A673 (cell line): ENCODE results near the gene USP16. TPM values are rescaled to one million over a fixed set of nuclear protein-coding genes. Genes with fewer than 3 reads are reported as not detected.

ENCODE experiments used
- BruUV-seq: library from RNA; stranded (reverse); fragments of 400-500 nt; replicated peaks from 2 replicates; lab custom pipeline; 2021; lab: Mats Ljungman, UMichigan
- CTCF ChIA-PET: fragments of 300-600 bp; sonication (Branson Sonifier 250); formaldehyde crosslinking; loops from one replicate; lab custom pipeline; 2022; ENCODE audit warnings: antibody characterized with exemption; lab: Charles Lee
- POLR2A ChIA-PET: fragments of 300-600 bp; sonication (Branson Sonifier 250); formaldehyde crosslinking; loops from one replicate; lab custom pipeline; 2022; ENCODE audit warnings: antibody characterized with exemption; ENCODE audit not compliant: low non-redundant PET; lab: Charles Lee
- DNase-seq: peaks from one replicate; pipeline ENCODE4 v3.0.0-alpha.2; 2015; ENCODE audit warnings: low spot score
- H3K27ac ChIP-seq: fragments of 200-600 bp; sonication (generic); 2 replicates; pipeline ENCODE4 v1.5.1; 2016; ENCODE audit warnings: mixed run types, low read depth, mild to moderate bottlenecking, mixed read lengths, antibody characterized with exemption, low read length; ENCODE audit not compliant: poor library complexity, severe bottlenecking
- H3K27me3 ChIP-seq: fragments of 200-600 bp; sonication (generic); replicated peaks from 2 replicates; pipeline ENCODE4 v1.6.1; 2017; ENCODE audit warnings: mixed run types, low read depth, mild to moderate bottlenecking, mixed read lengths, antibody characterized with exemption, low read length; ENCODE audit not compliant: insufficient read depth, poor library complexity
- H3K36me3 ChIP-seq: fragments of 200-600 bp; sonication (generic); 2 replicates; pipeline ENCODE4 v1.6.1; 2016; ENCODE audit warnings: mixed run types, mild to moderate bottlenecking, mixed read lengths, antibody characterized with exemption, low read length; ENCODE audit not compliant: insufficient read depth, poor library complexity, severe bottlenecking
- H3K4me1 ChIP-seq: fragments of 200-600 bp; sonication (generic); 2 replicates; pipeline ENCODE4 v1.6.1; 2017; ENCODE audit warnings: mixed run types, mild to moderate bottlenecking, mixed read lengths, antibody characterized with exemption, low read length; ENCODE audit not compliant: insufficient read depth, poor library complexity, severe bottlenecking
- H3K4me3 ChIP-seq: fragments of 200-600 bp; sonication (generic); 2 replicates; pipeline ENCODE4 v1.5.1; 2016; ENCODE audit warnings: low read depth, mixed run types, mild to moderate bottlenecking, mixed read lengths, low read length; ENCODE audit not compliant: poor library complexity, severe bottlenecking
- H3K9me3 ChIP-seq: fragments of 200-600 bp; sonication (generic); 2 replicates; pipeline ENCODE4 v1.6.1; 2016; ENCODE audit warnings: mixed run types, low read depth, mild to moderate bottlenecking, mixed read lengths, antibody characterized with exemption, low read length; ENCODE audit not compliant: poor library complexity, severe bottlenecking
- EZH2 ChIP-seq: fragments of 200-600 bp; sonication (generic); IDR thresholded peaks from 2 replicates; pipeline ENCODE4 v1.6.1; 2017; ENCODE audit warnings: borderline replicate concordance, low read depth, mild to moderate bottlenecking, mixed read lengths, antibody characterized with exemption, low read length; ENCODE audit not compliant: poor library complexity, severe bottlenecking
- intact Hi-C: fragments of 100-400 bp; cut with micrococcal nuclease; formaldehyde crosslinking; loops from one replicate; pipeline ENCODE4 v1.10.0; 2022; ENCODE audit not compliant: unreplicated experiment
- total RNA-seq: library from RNA; stranded (reverse); gene quantifications from 2 replicates; pipeline ENCODE4 v1.2.3, GENCODE V29; 2021
- TF ChIP-seq, protein P1 (sequence below): fragments of 300-800, 200-600 bp; sonication (generic); conservative IDR thresholded peaks from 2 replicates; pipeline ENCODE4 v1.5.1; 2017; ENCODE audit warnings: low read depth, mild to moderate bottlenecking, antibody characterized with exemption, low read length, moderate library complexity, mixed read lengths

USP16 gene
- total RNA-seq, 1 experiment from 2014 or later = 40.6 TPM

GRCh38 chr21:29077651-29078090, 53.2 kb downstream of the USP16 start:
- Histone ChIP-seq H3K27me3 (no peaks in the 10 kb centered on the region), H3K27ac (peak overlapping the region; percentile 70), H3K4me1 (peaks cover 14% of the 10 kb centered on the region), H3K4me3 (peak overlapping the region; percentile 34), H3K9me3 (no peaks in the 10 kb centered on the region), H3K36me3 (no peaks in the 10 kb centered on the region)
- DNase-seq = peak; percentile 58
- TF ChIP-seq, protein P1, sequence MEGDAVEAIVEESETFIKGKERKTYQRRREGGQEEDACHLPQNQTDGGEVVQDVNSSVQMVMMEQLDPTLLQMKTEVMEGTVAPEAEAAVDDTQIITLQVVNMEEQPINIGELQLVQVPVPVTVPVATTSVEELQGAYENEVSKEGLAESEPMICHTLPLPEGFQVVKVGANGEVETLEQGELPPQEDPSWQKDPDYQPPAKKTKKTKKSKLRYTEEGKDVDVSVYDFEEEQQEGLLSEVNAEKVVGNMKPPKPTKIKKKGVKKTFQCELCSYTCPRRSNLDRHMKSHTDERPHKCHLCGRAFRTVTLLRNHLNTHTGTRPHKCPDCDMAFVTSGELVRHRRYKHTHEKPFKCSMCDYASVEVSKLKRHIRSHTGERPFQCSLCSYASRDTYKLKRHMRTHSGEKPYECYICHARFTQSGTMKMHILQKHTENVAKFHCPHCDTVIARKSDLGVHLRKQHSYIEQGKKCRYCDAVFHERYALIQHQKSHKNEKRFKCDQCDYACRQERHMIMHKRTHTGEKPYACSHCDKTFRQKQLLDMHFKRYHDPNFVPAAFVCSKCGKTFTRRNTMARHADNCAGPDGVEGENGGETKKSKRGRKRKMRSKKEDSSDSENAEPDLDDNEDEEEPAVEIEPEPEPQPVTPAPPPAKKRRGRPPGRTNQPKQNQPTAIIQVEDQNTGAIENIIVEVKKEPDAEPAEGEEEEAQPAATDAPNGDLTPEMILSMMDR = no peak
- no peak for TF ChIP-seq EZH2
- intact Hi-C loops = no loop called here
- ChIA-PET CTCF (interaction anchor here (1.2 kb wide), 1 partner anchor 299 kb away, joined by 4 read pairs; no protein-coding TSS in a partner anchor), POLR2A (no interaction called here)
- no TSS peak for BruUV-seq

DNA sequence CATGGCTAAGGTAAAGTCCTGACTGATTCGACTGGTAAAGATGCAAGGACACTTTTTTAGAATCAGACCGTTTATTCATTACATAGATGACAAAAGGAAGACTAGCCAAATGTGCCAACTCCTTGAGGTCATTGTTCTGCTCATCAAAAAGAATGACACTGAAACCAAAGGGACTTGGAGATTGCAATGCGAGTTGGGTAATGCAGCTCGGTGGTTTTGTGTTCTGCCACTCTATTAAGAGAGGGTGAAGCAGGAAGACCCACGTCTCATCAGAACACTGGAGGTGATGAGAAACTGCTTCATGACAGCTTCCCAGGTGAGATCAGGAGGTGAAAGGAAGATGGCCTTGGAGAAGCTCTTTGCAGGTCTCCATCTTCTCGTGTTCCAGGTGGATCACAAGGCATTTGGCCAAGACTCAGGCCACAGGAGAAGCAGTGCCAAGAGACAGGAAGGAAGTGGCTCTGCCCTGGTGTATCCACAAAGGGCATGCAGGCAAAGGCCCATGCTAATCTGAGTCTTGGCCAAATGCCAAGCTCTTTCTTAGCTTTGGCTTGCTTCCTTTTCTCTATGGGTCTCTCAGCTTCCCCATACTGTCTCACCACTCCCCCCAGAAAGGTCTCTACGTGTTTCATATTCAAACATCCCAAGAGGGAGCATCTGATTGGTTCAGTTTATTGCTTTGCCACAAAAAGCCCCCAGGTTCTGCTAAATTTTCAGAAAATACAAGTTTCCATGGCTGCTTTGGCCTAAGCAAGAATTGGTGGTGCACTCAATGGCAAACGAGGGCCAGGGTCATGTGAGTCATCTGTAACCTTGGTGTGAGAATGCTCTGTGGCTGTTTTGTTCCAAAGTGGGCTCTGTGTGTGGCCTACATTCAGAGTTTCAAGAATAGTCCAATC, 54.6 kb downstream of the USP16 start:
- Histone ChIP-seq H3K36me3 (no peaks in the 10 kb centered on the region), H3K27ac (no peak overlapping the region), H3K4me1 (peaks cover 14% of the 10 kb centered on the region), H3K9me3 (no peaks in the 10 kb centered on the region), H3K27me3 (no peaks in the 10 kb centered on the region), H3K4me3 (no peak overlapping the region)
- POLR2A ChIA-PET = no interaction called here
- no TSS peak for BruUV-seq
- CTCF ChIA-PET = no interaction called here
- TF ChIP-seq EZH2 = no peak
- TF ChIP-seq, protein P1 = no peak
- intact Hi-C loops = no loop called here
- peak; percentile 30 for DNase-seq

DNA sequence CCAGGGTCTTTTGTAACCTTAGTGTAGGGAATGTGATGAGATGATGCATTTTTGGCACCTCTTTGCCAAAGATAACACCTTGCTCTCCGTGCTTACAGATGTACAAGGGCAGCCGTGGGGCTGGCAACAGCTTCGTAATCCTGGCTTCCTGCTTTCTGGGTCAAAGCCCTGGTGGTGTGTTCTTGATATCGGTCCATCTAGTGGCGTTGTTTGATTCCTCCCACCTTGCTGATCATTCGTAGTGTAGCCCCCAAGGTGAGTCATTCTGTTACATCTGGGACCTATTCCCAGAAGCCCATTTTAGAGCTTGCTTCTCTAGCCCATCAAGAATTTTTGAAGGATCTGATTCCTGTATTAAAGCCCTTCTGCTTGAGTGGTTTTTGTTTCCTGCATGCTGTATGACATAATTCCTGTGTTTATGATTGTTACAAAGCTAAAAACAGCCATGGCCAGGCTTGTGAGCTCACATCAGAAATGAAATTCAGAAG, 56.0 kb downstream of the USP16 start:
- no TSS peak for BruUV-seq
- no peaks in the 10 kb centered on the region for H3K9me3 ChIP-seq
- no peak overlapping the region for H3K4me3 ChIP-seq
- H3K4me1 ChIP-seq = peaks cover 14% of the 10 kb centered on the region
- POLR2A ChIA-PET = no interaction called here
- no peak for DNase-seq
- TF ChIP-seq, protein P1 = no peak
- TF ChIP-seq EZH2 = no peak
- intact Hi-C loops = no loop called here
- CTCF ChIA-PET = no interaction called here
- no peaks in the 10 kb centered on the region for H3K27me3 ChIP-seq
- H3K27ac ChIP-seq = no peak overlapping the region
- no peaks in the 10 kb centered on the region for H3K36me3 ChIP-seq
